ENCODE measurements around the gene TLK2. TPM values are rescaled to one million over a fixed set of nuclear protein-coding genes. Genes with fewer than 3 reads are reported as not detected.

Gene TLK2
- polyA plus RNA-seq, 2 of the 4 experiments (the other 2 are of a cell fraction), result 30.4 to 68.7 TPM

- peaks cover 10% of the 10 kb centered on the region; the same call in 2 of the 3 replicates for H3K4me1 ChIP-seq
- no peaks in the 10 kb centered on the region for H3K9me3 ChIP-seq
- H3K4me2 ChIP-seq, result no peak overlapping the region
- no peak overlapping the region for H3K4me3 ChIP-seq
- no peak overlapping the region for H3K27ac ChIP-seq
- ATAC-seq (no peak; a peak in 2 of 6 replicates), DNase-seq (ENCODE audit: low read depth in 1 of 2, low spot score in 1 of 2) (no peak), FAIRE-seq (no peak)
- ChIA-PET CTCF (interaction anchor here (0.6 to 2.2 kb wide), 4 partner anchors 10 to 1239 kb away, joined by 3 to 8 read pairs (median 4); no protein-coding TSS in a partner anchor), POLR2A (no interaction called here)
- TF ChIP-seq HOXB5 (CRISPR knock-in tag; IDR thresholded peaks at IDR 0.05), result no peak
- no peak for TF ChIP-seq HMGXB4 (CRISPR knock-in tag; IDR thresholded peaks at IDR 0.05; ENCODE audit: borderline replicate concordance)
- no peak for TF ChIP-seq NR3C1 (IDR thresholded peaks at IDR 0.05)
- TF ChIP-seq GATA3 (IDR thresholded peaks at IDR 0.05; ENCODE audit: borderline replicate concordance), result no peak
- no peak for TF ChIP-seq EHMT2 (IDR thresholded peaks at IDR 0.05; ENCODE audit: low read depth)
- TF ChIP-seq JUN (IDR thresholded peaks at IDR 0.05), result no peak
- TF ChIP-seq ATOH8 (CRISPR knock-in tag; IDR thresholded peaks at IDR 0.05; ENCODE audit: low read depth), result no peak
- no peak for TF ChIP-seq POLR2AphosphoS2 (conservative IDR thresholded peaks at IDR 0.05; ENCODE audit: low read length)
- TF ChIP-seq RNF2 (IDR thresholded peaks at IDR 0.05; ENCODE audit: borderline replicate concordance, low read depth), result no peak
- TF ChIP-seq FOSB (CRISPR knock-in tag; IDR thresholded peaks at IDR 0.05), result no peak
- no peak for TF ChIP-seq CEBPB (IDR thresholded peaks at IDR 0.05)
- TF ChIP-seq CHD2 (IDR thresholded peaks at IDR 0.05; ENCODE audit: low read length, partially characterized antibody), result no peak
- 82% methylated on average over 9 of the region's 9 CpGs for WGBS (ENCODE audit: missing lambda C conversion rate)
Observed at GRCh38 chr17:62637809-62638208, 159.2 kb downstream of the TLK2 start.

DNA sequence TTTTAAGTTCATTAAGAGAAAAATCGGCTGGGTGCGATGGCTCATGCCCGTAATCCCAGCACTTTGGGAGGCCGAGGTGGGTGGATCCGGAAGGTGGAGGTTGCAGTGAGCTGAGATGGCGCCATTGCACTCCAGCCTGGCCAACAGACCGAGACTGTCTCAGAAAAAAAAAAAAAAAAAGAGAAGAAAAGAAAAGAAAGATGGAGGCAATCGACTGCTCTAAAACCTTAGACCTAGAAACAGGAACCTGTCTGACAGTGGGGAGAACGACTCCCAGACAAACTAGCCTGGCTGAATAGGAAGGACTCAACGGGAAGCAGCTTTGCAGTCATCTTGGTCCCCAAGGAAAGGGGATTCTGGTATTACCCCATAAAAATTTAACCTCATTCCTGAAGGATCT, 162.5 kb downstream of the TLK2 start:
- FAIRE-seq, result no peak
- 90% methylated on average over 10 of the region's 10 CpGs for WGBS (ENCODE audit: missing lambda C conversion rate)
- POLR2A ChIA-PET, result no interaction called here
- no peak overlapping the region for H3K4me3 ChIP-seq
- no peak overlapping the region for H3K4me2 ChIP-seq
- no peak for ATAC-seq
- DNase-seq (ENCODE audit: low read depth in 1 of 2, low spot score in 1 of 2), result no peak
- H3K9me3 ChIP-seq, result no peaks in the 10 kb centered on the region
- H3K27ac ChIP-seq, result no peak overlapping the region
- H3K4me1 ChIP-seq, result no peaks in the 10 kb centered on the region
- TF ChIP-seq BHLHE40 (IDR thresholded peaks at IDR 0.05; ENCODE audit: low read depth, low read length), result no peak
- TF ChIP-seq RARB (CRISPR knock-in tag; IDR thresholded peaks at IDR 0.05), result no peak
- CTCF ChIA-PET, result interaction anchor here (0.7 to 1.0 kb wide), 4 partner anchors 19 to 48 kb away, joined by 3 to 5 read pairs (median 3); no protein-coding TSS in a partner anchor

GRCh38 chr17:62641951-62642350, 163.3 kb downstream of the TLK2 start:
- Histone ChIP-seq H3K4me3 (no peak overlapping the region), H3K9me3 (no peaks in the 10 kb centered on the region), H3K27ac (no peak overlapping the region), H3K4me1 (no peaks in the 10 kb centered on the region), H3K4me2 (no peak overlapping the region)
- no peak for DNase-seq (ENCODE audit: low read depth in 1 of 2, low spot score in 1 of 2)
- TF ChIP-seq HMGXB4 (CRISPR knock-in tag; IDR thresholded peaks at IDR 0.05; ENCODE audit: borderline replicate concordance) (no peak), JUN (IDR thresholded peaks at IDR 0.05) (no peak), ATOH8 (CRISPR knock-in tag; IDR thresholded peaks at IDR 0.05; ENCODE audit: low read depth) (no peak), ZNF302 (CRISPR knock-in tag; IDR thresholded peaks at IDR 0.05) (no peak), RAD21 (conservative IDR thresholded peaks at IDR 0.05 in 1 of 2, IDR thresholded peaks at IDR 0.05 in 1 of 2) (no peak), POLR2AphosphoS2 (conservative IDR thresholded peaks at IDR 0.05; ENCODE audit: low read length) (no peak), FOXS1 (CRISPR knock-in tag; IDR thresholded peaks at IDR 0.05) (no peak), SMC3 (IDR thresholded peaks at IDR 0.05) (no peak), KDM1A (IDR thresholded peaks at IDR 0.05; ENCODE audit: low read depth) (no peak), FOSB (CRISPR knock-in tag; IDR thresholded peaks at IDR 0.05) (no peak)
- TF ChIP-seq, protein P1, sequence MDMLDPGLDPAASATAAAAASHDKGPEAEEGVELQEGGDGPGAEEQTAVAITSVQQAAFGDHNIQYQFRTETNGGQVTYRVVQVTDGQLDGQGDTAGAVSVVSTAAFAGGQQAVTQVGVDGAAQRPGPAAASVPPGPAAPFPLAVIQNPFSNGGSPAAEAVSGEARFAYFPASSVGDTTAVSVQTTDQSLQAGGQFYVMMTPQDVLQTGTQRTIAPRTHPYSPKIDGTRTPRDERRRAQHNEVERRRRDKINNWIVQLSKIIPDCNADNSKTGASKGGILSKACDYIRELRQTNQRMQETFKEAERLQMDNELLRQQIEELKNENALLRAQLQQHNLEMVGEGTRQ (IDR thresholded peaks at IDR 0.05), result no peak
- TF ChIP-seq, protein P2, sequence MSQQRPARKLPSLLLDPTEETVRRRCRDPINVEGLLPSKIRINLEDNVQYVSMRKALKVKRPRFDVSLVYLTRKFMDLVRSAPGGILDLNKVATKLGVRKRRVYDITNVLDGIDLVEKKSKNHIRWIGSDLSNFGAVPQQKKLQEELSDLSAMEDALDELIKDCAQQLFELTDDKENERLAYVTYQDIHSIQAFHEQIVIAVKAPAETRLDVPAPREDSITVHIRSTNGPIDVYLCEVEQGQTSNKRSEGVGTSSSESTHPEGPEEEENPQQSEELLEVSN (IDR thresholded peaks at IDR 0.05; ENCODE audit: borderline replicate concordance, low read depth), result no peak
- TF ChIP-seq, protein P3, sequence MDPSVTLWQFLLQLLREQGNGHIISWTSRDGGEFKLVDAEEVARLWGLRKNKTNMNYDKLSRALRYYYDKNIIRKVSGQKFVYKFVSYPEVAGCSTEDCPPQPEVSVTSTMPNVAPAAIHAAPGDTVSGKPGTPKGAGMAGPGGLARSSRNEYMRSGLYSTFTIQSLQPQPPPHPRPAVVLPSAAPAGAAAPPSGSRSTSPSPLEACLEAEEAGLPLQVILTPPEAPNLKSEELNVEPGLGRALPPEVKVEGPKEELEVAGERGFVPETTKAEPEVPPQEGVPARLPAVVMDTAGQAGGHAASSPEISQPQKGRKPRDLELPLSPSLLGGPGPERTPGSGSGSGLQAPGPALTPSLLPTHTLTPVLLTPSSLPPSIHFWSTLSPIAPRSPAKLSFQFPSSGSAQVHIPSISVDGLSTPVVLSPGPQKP (IDR thresholded peaks at IDR 0.05; ENCODE audit: low read depth, low read length), result no peak
- no peak for ATAC-seq
- CTCF ChIA-PET, result interaction anchor here (0.7 to 2.2 kb wide), 5 partner anchors 10 to 49 kb away, joined by 3 to 6 read pairs (median 3); no protein-coding TSS in a partner anchor
- POLR2A ChIA-PET, result interaction anchor here (0.5 to 0.6 kb wide), 2 partner anchors 50 to 320 kb away, joined by 3 to 7 read pairs; no protein-coding TSS in a partner anchor
- WGBS (ENCODE audit: missing lambda C conversion rate), result 75% methylated on average over 6 of the region's 6 CpGs
- FAIRE-seq, result no peak
